OCI-LY7 (cell line): ENCODE results near the gene GNGT1. TPM values are rescaled to one million over a fixed set of nuclear protein-coding genes. Genes with fewer than 3 reads are reported as not detected.

Source experiments
- BruUV-seq: library from RNA; stranded (reverse); fragments of 400-500 nt; replicated peaks from 2 replicates; lab custom pipeline; 2021; lab: Mats Ljungman, UMichigan
- CTCF ChIA-PET: fragments of 300-600 bp; sonication (Branson Sonifier 250); formaldehyde crosslinking; loops from one replicate; lab custom pipeline; 2022; ENCODE audit warnings: antibody characterized with exemption; ENCODE audit not compliant: unreplicated experiment; lab: Charles Lee
- POLR2A ChIA-PET: fragments of 300-600 bp; sonication (Branson Sonifier 250); formaldehyde crosslinking; loops from one replicate; lab custom pipeline; 2022; ENCODE audit warnings: antibody characterized with exemption; lab: Charles Lee
- DNase-seq: peaks from one replicate; pipeline ENCODE4 v3.0.0-alpha.2; 2015; ENCODE audit warnings: low spot score
- H2AFZ ChIP-seq: fragments of 200-600 bp; sonication (generic), shearing (Covaris generic); 2 replicates; pipeline ENCODE4 v1.6.1; 2014; ENCODE audit warnings: mild to moderate bottlenecking, antibody characterized with exemption, low read length, moderate library complexity
- H3K27ac ChIP-seq: fragments of 200-600 bp; sonication (generic); 2 replicates; pipeline ENCODE4 v1.5.1; 2014; ENCODE audit warnings: mixed run types, low read depth, mild to moderate bottlenecking, moderate library complexity, low read length, inconsistent platforms; ENCODE audit not compliant: poor library complexity, severe bottlenecking
- H3K36me3 ChIP-seq: fragments of 200-600 bp; sonication (generic); 2 replicates; pipeline ENCODE4 v1.6.1; 2014; ENCODE audit warnings: mild to moderate bottlenecking, antibody characterized with exemption, low read length, moderate library complexity, mixed read lengths; ENCODE audit not compliant: insufficient read depth
- H3K4me1 ChIP-seq: fragments of 200-600 bp; sonication (generic); 2 replicates; pipeline ENCODE4 v1.5.1; 2014; ENCODE audit warnings: mild to moderate bottlenecking, low read length; ENCODE audit not compliant: insufficient read depth, poor library complexity, severe bottlenecking
- H3K4me2 ChIP-seq: fragments of 200-600 bp; sonication (generic); 2 replicates; pipeline ENCODE4 v1.6.1; 2014; ENCODE audit warnings: mild to moderate bottlenecking, low read length
- H3K4me3 ChIP-seq: fragments of 200-600 bp; sonication (generic); 2 replicates; pipeline ENCODE4 v1.5.1; 2014; ENCODE audit warnings: mild to moderate bottlenecking, low read depth, low read length; ENCODE audit not compliant: poor library complexity, severe bottlenecking
- H3K79me2 ChIP-seq: fragments of 200-600 bp; sonication (generic); 2 replicates; pipeline ENCODE4 v1.6.1; 2016; ENCODE audit warnings: low read depth, mild to moderate bottlenecking, low read length, moderate library complexity, mixed read lengths; ENCODE audit not compliant: insufficient read depth
- H3K9me2 ChIP-seq: fragments of 200-600 bp; sonication (generic); 2 replicates; pipeline ENCODE4 v1.6.1; 2016; ENCODE audit warnings: mild to moderate bottlenecking, low read length, mixed read lengths; ENCODE audit not compliant: insufficient read depth
- H3K9me3 ChIP-seq: fragments of 200-600 bp; sonication (generic); 2 replicates; pipeline ENCODE4 v1.6.1; 2014; ENCODE audit warnings: mild to moderate bottlenecking, mixed run types, low read length, mixed read lengths
- H4K20me1 ChIP-seq: fragments of 200-600 bp; sonication (generic); 2 replicates; pipeline ENCODE4 v1.6.1; 2014; ENCODE audit warnings: mild to moderate bottlenecking, antibody characterized with exemption, low read length, moderate library complexity, mixed read lengths; ENCODE audit not compliant: insufficient read depth
- EZH2phosphoT487 ChIP-seq: fragments of 200-600 bp; sonication (generic); IDR thresholded peaks from 2 replicates; pipeline ENCODE4 v1.6.1; 2018; ENCODE audit warnings: low read depth, borderline replicate concordance, mild to moderate bottlenecking, mixed run types, antibody characterized with exemption, low read length, moderate library complexity, mixed read lengths
- intact Hi-C: fragments of 100-400 bp; cut with micrococcal nuclease; formaldehyde crosslinking; loops from one replicate; pipeline ENCODE4 v1.10.0; 2022; ENCODE audit not compliant: unreplicated experiment
- total RNA-seq, 2 experiments: library from RNA; depleted of rRNA in 1 of 2; stranded (reverse); fragments of >200 nt in 1 of 2; shearing (Covaris generic) in 1 of 2; gene quantifications; 2 replicates each; pipeline ENCODE4 v1.2.3, GENCODE V29; 2014 to 2022
- TF ChIP-seq, protein P1 (sequence below): fragments of 200-600 bp; sonication (generic); conservative IDR thresholded peaks from 2 replicates; pipeline ENCODE4 v1.5.1; 2014; ENCODE audit warnings: mild to moderate bottlenecking, antibody characterized with exemption, low read length, moderate library complexity, mixed read lengths

The GNGT1 gene
- total RNA-seq, 2 experiments from 2014 or later, result not detected

DNA sequence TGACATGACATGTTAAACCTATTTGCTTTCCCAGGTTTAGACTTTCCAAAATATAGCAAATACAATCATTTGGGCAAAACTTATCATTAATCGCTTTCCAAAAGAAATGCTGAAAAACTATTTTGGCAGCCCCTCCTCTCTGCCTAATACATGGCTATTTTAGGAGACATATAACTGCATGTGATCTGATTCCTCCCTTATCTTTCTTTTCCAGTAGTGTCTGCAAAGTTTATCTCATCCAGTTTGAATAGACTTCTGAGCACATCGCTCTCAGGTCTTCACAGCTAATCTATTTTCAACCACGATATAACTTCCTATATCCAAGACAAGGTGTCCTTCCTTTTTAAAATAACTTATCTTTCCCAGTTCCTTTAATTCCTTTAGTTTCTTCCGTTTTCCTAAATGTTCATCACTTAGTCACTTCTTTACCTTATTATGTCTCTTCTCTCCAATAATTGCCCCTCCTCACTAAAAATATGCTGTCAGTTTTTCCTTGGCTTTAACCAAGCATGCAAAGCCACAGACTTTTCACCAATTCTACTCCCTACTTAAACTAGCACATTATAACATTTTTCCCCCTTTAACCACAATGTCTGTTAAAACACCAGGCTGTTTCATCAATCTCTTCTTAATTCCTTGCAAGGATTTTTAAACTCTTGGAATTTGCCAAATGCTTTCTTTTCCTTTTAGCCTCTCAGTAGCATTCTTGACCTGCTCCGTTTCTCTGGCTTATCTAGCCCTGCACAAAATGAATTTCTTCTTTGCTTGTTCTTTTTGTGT lies 39.6 kb downstream of the GNGT1 start:
- Histone ChIP-seq H3K9me3 (no peaks in the 10 kb centered on the region), H3K4me3 (no peak overlapping the region), H3K79me2 (no peaks in the 10 kb centered on the region), H2AFZ (no peak overlapping the region), H3K27ac (no peak overlapping the region), H3K4me1 (no peaks in the 10 kb centered on the region), H4K20me1 (no peaks in the 10 kb centered on the region), H3K36me3 (no peaks in the 10 kb centered on the region), H3K9me2 (no peaks in the 10 kb centered on the region), H3K4me2 (no peak overlapping the region)
- no TSS peak for BruUV-seq
- no peak for TF ChIP-seq EZH2phosphoT487
- TF ChIP-seq, protein P1, sequence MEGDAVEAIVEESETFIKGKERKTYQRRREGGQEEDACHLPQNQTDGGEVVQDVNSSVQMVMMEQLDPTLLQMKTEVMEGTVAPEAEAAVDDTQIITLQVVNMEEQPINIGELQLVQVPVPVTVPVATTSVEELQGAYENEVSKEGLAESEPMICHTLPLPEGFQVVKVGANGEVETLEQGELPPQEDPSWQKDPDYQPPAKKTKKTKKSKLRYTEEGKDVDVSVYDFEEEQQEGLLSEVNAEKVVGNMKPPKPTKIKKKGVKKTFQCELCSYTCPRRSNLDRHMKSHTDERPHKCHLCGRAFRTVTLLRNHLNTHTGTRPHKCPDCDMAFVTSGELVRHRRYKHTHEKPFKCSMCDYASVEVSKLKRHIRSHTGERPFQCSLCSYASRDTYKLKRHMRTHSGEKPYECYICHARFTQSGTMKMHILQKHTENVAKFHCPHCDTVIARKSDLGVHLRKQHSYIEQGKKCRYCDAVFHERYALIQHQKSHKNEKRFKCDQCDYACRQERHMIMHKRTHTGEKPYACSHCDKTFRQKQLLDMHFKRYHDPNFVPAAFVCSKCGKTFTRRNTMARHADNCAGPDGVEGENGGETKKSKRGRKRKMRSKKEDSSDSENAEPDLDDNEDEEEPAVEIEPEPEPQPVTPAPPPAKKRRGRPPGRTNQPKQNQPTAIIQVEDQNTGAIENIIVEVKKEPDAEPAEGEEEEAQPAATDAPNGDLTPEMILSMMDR, result no peak
- intact Hi-C loops, result no loop called here
- ChIA-PET CTCF (no interaction called here), POLR2A (interaction anchor here (1.0 to 3.1 kb wide), 2 partner anchors 8 to 11 kb away, joined by 3 to 8 read pairs; no protein-coding TSS in a partner anchor)
- DNase-seq, result no peak

DNA sequence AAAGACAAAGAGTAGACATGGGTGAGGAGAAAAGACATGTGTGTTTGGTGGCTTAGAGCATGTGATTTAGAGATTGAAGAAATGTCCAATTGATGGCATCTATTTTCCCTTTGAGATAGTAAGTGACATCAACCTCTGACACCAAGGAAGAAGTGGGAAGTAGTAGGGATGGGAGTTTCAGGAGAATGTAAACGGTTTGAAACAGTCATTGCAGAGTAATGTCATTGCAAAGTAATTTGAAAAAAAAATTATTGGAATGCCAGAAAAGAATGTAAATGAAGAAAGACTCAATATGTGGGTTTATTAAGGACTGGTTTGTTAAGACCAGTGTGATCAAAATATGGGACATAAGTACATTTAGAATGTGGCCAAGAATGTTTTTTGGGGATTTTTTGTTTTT lies 41.7 kb downstream of the GNGT1 start:
- no peaks in the 10 kb centered on the region for H3K9me2 ChIP-seq
- H3K36me3 ChIP-seq, result no peaks in the 10 kb centered on the region
- POLR2A ChIA-PET, result interaction anchor here (1.4 to 3.1 kb wide), 2 partner anchors 8 to 17 kb away, joined by 6 to 8 read pairs; no protein-coding TSS in a partner anchor
- CTCF ChIA-PET, result no interaction called here
- H3K4me2 ChIP-seq, result no peak overlapping the region
- no peak overlapping the region for H2AFZ ChIP-seq
- H3K27ac ChIP-seq, result no peak overlapping the region
- DNase-seq, result no peak
- H3K4me3 ChIP-seq, result no peak overlapping the region
- no peaks in the 10 kb centered on the region for H3K9me3 ChIP-seq
- H3K4me1 ChIP-seq, result no peaks in the 10 kb centered on the region
- intact Hi-C loops, result no loop called here
- no TSS peak for BruUV-seq
- TF ChIP-seq, protein P1, result no peak
- no peak for TF ChIP-seq EZH2phosphoT487
- no peaks in the 10 kb centered on the region for H4K20me1 ChIP-seq
- H3K79me2 ChIP-seq, result no peaks in the 10 kb centered on the region

- no peak for DNase-seq
- TF ChIP-seq, protein P1, result no peak
- TF ChIP-seq EZH2phosphoT487, result no peak
- no peaks in the 10 kb centered on the region for H3K79me2 ChIP-seq
- H3K4me3 ChIP-seq, result no peak overlapping the region
- H2AFZ ChIP-seq, result no peak overlapping the region
- no peak overlapping the region for H3K27ac ChIP-seq
- intact Hi-C loops, result no loop called here
- no peaks in the 10 kb centered on the region for H3K4me1 ChIP-seq
- ChIA-PET CTCF (no interaction called here), POLR2A (interaction anchor here (0.6 to 1.1 kb wide), 4 partner anchors 24 to 36 kb away, joined by 3 read pairs; no protein-coding TSS in a partner anchor)
- H3K9me2 ChIP-seq, result no peaks in the 10 kb centered on the region
- H3K4me2 ChIP-seq, result no peak overlapping the region
- H4K20me1 ChIP-seq, result no peaks in the 10 kb centered on the region
- no peaks in the 10 kb centered on the region for H3K9me3 ChIP-seq
- no TSS peak for BruUV-seq
- no peaks in the 10 kb centered on the region for H3K36me3 ChIP-seq
Observed at GRCh38 chr7:93948873-93949272, 42.5 kb downstream of the GNGT1 start.
